Airway epithelial cell (primary cell): ENCODE data around the gene PNLIPRP3. TPM values are rescaled to one million over a fixed set of nuclear protein-coding genes. Genes with fewer than 3 reads are reported as not detected.

Experiments
- total RNA-seq: library from RNA; depleted of rRNA; stranded (reverse); fragments of >200 nt; gene quantifications from 2 replicates; pipeline ENCODE4 v1.2.3, GENCODE V29; 2015

PNLIPRP3 gene
- total RNA-seq, result 12.0 and 13.5 TPM in 2 replicates

DNA sequence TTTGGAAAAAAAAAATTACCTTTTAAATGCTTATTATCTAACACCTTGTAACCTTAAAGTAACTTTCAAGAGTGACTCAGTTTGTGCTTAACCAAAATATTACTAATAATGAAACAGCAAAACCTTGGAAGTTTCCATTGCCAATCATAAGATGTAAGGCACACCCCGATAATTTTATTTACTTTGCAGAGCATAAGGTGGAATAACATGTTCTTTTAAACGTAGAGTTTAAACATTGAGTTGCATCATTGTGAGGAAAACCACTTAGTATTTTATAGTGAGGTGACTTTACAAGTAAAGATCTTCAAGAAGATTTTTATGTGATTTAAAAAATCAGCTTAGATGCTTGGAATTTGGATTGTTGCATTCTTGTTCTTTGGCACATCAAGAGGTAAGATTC, at the start of gene PNLIPRP3:
TSS of gene PNLIPRP3 (plus strand) at position 177 of the 400 bp plus-strand sequence. CDS start at position 343, 166 bp downstream.

Other genes starting within 250 kb of the PNLIPRP3 start
- 0.07 TPM in 1 of 2 replicates, not detected in the other for gene GFRA1, start 154.6 kb upstream of the PNLIPRP3 start, total RNA-seq
- gene CCDC172, start 103.4 kb upstream of the PNLIPRP3 start, total RNA-seq, result not detected in 2 replicates
- gene PNLIP, start 118.1 kb downstream of the PNLIPRP3 start, total RNA-seq, result not detected in 2 replicates
- gene PNLIPRP1, start 163.1 kb downstream of the PNLIPRP3 start, total RNA-seq, result not detected in 2 replicates
- not detected in 2 replicates for gene PNLIPRP2, start 193.1 kb downstream of the PNLIPRP3 start, total RNA-seq